Stimulated activated effector memory CD8-positive, alpha-beta T cell treated with anti-CD3 and anti-CD28 coated beads, Interleukin-12 subunit alpha, Interleukin-12 subunit beta, amount 100 ng/mL, for 72 hours (primary cell): ENCODE measurements around the gene ZNG1F.
"Not testable (repeated sequence)": the region's sequence is repeated elsewhere in the genome, so short reads cannot be mapped to it uniquely, and the experiment has no call there.

Experiments
- ATAC-seq: fragments of 150-1000 bp; cut with Tn5 transposase; 2 replicates; pipeline ENCODE4 v1.10.0; 2021
- DNase-seq, 2 donors: peaks; one replicate each; pipeline ENCODE4 v3.0.0; 2021 to 2022; ENCODE audit warnings: low spot score in 2 of 2
- H3K27ac Mint-ChIP-seq: one replicate; pipeline ENCODE4 v1.8.0; 2022; ENCODE audit warnings: mild to moderate bottlenecking, mixed read lengths
- H3K36me3 Mint-ChIP-seq: one replicate; pipeline ENCODE4 v1.8.0; 2022; ENCODE audit warnings: mild to moderate bottlenecking, mixed read lengths
- H3K4me1 Mint-ChIP-seq: one replicate; pipeline ENCODE4 v1.8.0; 2022; ENCODE audit warnings: mixed read lengths
- H3K4me3 Mint-ChIP-seq: one replicate; pipeline ENCODE4 v1.8.0; 2022; ENCODE audit warnings: mild to moderate bottlenecking, mixed read lengths
- H3K9me3 Mint-ChIP-seq: one replicate; pipeline ENCODE4 v1.8.0; 2022; ENCODE audit warnings: mixed read lengths

Gene ZNG1F

DNA sequence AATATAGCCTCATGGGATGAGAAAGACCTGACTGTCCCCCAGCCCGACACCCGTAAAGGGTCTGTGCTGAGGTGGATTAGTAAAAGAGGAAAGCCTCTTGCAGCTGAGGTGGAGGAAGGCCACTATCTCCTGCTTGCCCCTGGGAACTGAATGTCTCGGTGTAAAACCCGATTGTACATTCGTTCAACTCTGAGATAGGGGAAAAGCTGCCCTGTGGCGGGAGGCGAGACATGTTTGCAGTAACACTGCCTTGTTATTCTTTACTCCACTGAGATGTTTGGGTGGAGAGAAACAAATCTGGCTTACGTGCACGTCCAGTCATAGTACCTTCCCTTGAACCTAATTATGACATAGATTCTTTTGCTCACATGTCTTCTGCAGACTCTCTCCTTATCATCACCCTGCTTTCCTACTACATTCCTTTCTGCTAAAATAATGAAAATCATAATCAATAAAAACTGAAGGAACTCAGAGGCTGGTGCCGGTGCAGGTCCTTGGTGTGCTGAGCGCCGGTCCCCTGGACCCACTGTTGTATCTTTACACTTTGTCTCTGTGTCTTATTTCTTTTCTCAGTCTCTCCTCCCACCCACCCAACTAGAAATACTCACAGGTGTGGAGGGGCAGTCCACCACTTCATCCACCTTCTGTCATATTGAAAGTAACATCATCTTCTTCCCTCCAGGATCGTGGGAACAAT lies 83.4 kb downstream of the ZNG1F start:
- not testable (repeated sequence) for H3K27ac Mint-ChIP-seq, ATAC-seq, H3K36me3 Mint-ChIP-seq, H3K4me3 Mint-ChIP-seq, H3K4me1 Mint-ChIP-seq, H3K9me3 Mint-ChIP-seq
- DNase-seq, result peak in 1 of 2 donors; percentile 46

DNA sequence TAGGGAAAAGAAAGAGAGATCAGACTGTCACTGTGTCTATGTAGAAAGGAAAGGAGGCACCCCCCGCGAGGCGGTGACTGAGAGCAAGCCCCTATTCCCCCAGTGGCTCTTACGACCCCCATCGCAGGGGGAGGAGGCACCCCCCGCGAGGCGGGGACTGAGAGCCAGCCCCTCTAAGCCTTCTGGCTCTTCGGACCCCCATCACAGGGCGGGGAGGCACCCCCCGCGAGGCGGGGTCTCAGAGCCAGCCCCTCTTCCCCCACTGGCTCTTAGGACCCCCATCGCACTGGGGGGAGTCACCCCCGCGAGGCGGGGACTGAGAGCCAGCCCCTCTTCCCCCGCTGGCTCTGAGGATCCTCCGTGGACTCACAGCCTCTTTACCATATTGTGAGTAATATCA lies 84.6 kb downstream of the ZNG1F start:
- not testable (repeated sequence) for H3K27ac Mint-ChIP-seq, H3K4me3 Mint-ChIP-seq, H3K9me3 Mint-ChIP-seq, H3K36me3 Mint-ChIP-seq, H3K4me1 Mint-ChIP-seq, ATAC-seq
- peak in 1 of 2 donors; percentile 20 for DNase-seq

DNA sequence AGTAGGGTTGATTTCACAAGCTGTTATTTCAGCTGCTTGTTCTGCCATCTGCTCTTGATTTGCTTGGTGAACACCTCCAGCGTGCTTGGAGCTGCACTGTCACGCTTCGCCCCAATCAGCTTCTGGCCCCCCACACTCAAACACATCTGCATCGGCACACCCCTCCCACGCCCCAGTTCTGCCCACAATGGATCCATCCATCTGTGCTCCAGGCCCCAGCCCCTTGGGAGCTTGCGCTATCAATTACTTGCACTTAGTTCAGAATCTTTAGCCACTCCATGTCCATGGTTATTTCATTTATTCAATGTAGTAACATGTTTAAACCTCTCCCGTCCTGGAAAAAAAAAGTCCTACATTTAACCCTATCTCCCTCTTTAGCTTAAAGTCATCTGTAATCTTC lies 88.6 kb downstream of the ZNG1F start:
- peak in 1 of 2 donors; percentile 46 for DNase-seq
- H3K36me3 Mint-ChIP-seq, ATAC-seq, H3K9me3 Mint-ChIP-seq, H3K27ac Mint-ChIP-seq, H3K4me3 Mint-ChIP-seq, H3K4me1 Mint-ChIP-seq: not testable (repeated sequence)

DNA sequence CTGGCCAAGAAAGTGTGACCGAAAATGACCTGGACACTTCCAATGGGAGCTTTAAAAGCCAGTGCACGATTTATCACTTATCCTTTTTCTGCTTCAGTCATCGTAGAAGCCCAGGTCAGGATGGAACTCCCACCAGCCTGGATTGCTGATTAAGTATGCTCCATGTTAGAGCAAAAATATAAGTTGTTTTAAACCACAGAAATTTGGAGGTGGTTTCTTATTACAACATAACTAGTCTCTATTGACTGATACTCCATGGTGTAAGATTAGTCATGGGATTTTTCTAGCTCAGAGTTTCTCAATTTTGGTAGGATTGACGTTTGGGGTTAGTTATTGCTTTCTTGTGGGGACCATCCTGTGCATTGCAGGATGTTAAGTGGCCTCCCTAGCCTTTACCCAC lies 90.4 kb downstream of the ZNG1F start:
- not testable (repeated sequence) for H3K27ac Mint-ChIP-seq, H3K4me1 Mint-ChIP-seq, H3K9me3 Mint-ChIP-seq, H3K36me3 Mint-ChIP-seq, H3K4me3 Mint-ChIP-seq
- DNase-seq, result peak in 1 of 2 donors; percentile 53
- peak; percentile 73 for ATAC-seq

DNA sequence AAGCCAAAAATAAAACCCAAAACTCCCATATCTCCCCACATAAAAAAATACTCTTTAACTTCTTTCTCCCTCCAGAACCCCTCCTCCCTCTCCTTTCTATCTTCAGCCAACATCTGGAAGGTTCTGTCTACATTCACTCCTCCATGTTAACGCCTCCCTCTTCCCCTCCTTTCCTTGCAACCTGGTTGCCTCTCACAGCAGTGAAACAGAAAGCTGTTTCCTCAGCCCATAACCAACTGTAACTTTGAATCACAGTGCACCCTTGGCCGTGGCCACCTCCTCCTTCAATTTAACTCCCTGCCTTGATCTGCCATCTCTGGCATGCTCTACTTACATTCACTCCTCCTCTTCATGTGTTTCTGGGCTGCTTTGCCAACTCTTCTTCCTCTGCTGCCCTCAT lies 94.1 kb downstream of the ZNG1F start:
- H3K27ac Mint-ChIP-seq, H3K9me3 Mint-ChIP-seq, H3K4me3 Mint-ChIP-seq, H3K36me3 Mint-ChIP-seq, H3K4me1 Mint-ChIP-seq: not testable (repeated sequence)
- peak in 1 of 2 donors; percentile 39 for DNase-seq
- peak; percentile 27 for ATAC-seq

DNA sequence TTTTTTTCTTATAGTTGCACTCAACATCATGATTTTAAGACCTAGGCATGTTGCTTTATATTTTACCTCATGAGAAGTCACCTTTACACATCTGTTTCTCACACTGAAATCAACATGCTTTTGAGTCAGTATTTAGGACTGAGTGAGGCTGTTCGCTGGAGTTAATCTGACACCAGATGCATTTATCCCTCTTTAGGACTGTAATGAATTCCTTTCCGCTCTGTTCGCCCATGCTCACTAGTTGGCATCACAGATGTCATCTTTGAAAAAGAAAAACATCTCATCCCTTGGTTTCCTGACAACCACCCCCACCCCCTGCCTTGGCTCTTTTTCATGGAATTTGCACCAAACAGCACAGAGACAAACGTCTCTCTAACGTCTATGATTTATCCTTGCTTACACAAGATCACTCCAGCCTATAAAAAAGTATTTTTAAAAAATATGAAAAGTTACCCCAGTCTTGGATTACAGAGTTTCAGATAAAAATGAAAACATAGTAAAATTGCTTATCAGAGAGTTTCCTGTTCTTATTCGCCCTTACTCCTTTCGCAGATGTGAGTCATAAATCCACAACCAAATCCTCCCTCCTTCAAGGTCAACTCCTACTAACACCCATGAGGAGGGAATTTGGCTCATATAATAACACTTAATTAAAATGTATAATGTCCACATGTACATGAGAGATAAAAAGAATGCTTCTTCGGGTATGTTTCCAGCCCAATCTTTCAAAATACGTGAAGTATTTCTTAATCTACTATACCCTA lies 94.9 kb downstream of the ZNG1F start:
- not testable (repeated sequence) for ATAC-seq, H3K4me3 Mint-ChIP-seq, H3K27ac Mint-ChIP-seq, DNase-seq, H3K9me3 Mint-ChIP-seq, H3K36me3 Mint-ChIP-seq, H3K4me1 Mint-ChIP-seq

DNA sequence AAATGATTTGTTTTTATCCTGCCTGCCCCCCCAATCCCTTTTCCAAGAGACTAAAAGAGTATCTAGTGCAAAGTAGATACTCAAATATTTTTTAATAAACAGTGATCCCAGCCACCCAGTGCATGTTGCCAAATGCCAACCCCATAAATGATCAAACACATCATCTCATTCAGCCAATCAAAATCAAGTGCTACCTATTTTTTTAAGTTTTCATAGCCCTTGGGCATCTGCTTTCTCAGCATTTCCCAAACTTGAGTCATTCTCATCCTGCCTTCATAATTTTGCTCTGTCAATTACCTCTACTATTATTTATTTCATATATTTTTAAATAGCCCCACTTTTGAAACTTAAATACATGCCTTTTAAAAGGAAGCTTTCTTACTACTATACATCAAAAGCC lies 98.2 kb downstream of the ZNG1F start:
- H3K27ac Mint-ChIP-seq, H3K4me3 Mint-ChIP-seq, DNase-seq, H3K4me1 Mint-ChIP-seq, ATAC-seq, H3K9me3 Mint-ChIP-seq, H3K36me3 Mint-ChIP-seq: not testable (repeated sequence)

DNA sequence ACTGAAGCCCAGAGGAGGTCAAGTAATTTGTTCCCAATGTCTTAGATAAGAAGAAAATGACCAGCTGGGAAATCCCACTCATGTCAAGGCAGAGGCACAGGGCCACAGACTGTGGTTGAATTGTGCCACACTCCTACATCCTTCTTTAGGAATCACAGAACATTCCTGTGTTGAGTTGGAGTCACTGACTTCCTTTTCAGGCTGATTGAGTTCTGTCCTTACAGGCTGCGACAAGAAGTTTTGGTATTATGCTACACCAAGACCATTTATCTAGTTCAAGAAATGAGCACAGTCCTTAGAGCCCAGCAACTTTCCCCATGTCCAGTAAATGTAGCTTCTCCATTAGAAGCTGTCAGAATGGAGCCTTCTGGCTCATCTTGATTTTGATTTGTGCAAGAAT lies 98.7 kb downstream of the ZNG1F start:
- not testable (repeated sequence) for ATAC-seq, H3K4me1 Mint-ChIP-seq, H3K4me3 Mint-ChIP-seq, H3K9me3 Mint-ChIP-seq, H3K27ac Mint-ChIP-seq, H3K36me3 Mint-ChIP-seq, DNase-seq

DNA sequence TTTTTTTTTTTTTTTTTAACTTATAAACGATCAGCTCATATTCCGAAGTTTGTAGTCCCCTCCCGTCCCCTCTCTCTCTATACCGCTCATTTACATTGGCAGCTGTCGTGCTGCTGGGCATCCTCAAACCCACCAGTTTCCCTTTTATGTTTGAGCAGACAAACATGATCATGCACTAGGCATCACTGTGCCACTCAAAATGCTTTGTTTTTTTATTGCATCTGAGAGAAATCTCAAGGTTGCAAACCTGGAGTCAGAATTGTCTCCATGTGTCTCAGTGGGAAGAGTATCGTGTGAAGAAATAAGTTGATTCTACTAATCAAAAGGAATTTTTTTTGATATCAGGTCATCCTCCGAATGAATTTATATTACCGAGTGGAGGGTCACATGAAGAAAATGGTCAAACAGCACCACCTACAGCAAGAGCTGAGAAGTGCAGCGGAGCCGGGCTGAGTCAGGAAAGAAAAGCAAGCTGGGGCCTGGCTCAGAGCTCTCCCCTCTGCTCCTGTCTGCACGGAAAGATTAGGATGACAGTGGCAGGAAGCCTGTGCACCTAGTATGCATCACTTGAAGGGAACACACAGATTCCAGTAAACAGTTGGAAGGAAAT lies 100.6 kb downstream of the ZNG1F start:
- H3K4me3 Mint-ChIP-seq, DNase-seq, H3K4me1 Mint-ChIP-seq, H3K9me3 Mint-ChIP-seq, H3K36me3 Mint-ChIP-seq, H3K27ac Mint-ChIP-seq: not testable (repeated sequence)
- peak; percentile 75 for ATAC-seq

DNA sequence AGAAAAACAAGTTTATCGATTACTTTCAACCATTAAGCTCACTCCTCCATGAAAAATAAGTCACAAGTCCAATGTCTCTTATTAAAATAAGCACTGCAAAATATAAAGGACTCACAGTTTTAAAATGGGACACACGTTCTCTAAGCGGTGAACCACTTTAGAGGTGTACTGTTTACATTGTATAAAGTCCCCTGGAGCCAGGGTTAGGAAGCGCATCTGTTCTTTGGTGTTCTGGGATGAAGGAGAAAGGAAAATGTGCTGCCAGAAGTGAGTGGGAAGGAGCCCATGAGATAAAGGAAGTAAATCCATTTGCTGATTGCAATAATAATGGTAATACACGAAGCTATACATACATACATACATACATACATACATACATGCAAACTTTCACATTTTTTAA lies 101.2 kb downstream of the ZNG1F start:
- ATAC-seq, result not testable (repeated sequence)

DNA sequence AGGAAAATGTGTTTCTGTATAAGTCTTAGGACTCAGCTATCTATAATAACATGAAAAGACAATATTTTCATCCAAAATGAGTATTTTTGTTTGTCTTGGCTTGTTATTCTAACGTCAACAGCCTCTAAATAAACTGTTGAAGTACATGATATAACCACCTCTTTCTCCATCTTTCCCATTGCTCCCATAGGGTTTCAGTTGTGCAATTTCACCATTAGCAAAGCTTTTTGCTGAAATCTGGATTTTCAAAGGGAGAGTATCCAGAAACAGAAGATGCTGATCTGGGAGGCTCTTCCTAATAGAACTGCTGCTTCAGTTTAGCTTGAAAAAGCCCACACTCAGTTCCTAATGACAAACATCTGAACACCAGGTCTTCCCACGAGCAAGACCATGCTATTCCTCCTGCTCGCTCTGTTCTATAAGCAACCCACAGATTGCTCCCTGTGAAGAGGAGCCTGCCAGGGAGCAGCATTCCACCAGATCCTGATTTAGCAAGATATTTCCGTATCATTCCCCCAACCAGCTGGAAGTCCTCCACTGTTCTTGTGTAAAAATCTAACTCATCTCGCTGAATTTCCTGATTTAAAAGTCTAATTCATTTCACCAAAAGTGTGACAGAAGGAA lies 101.8 kb downstream of the ZNG1F start:
- H3K27ac Mint-ChIP-seq, result not testable (repeated sequence)

More for the DNA sequence above, 101.2 kb downstream of the ZNG1F start:
- H3K27ac Mint-ChIP-seq, H3K36me3 Mint-ChIP-seq, DNase-seq, H3K9me3 Mint-ChIP-seq, H3K4me1 Mint-ChIP-seq, H3K4me3 Mint-ChIP-seq: not testable (repeated sequence)

DNA sequence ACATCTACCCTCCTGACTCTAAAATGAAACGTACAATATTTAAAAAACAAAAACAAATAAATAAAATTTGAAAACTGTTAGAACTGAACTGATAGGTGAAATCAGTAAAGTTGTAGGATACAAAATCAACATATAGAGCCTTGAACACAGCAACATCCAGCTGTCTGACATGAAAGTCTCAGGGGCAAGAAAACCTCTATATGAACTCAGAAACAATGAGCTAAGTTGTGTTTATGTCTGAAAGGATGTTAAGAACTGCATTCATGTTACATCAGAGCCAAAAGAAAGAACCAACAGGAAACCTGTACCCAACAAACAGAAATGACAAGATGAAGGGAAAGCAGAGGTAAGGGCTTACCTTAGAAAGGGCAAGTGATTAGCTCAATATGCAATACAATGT lies 102.4 kb downstream of the ZNG1F start:
- not testable (repeated sequence) for DNase-seq, H3K36me3 Mint-ChIP-seq, H3K27ac Mint-ChIP-seq, ATAC-seq, H3K4me1 Mint-ChIP-seq, H3K4me3 Mint-ChIP-seq, H3K9me3 Mint-ChIP-seq

More for the DNA sequence above, 101.8 kb downstream of the ZNG1F start:
- not testable (repeated sequence) for ATAC-seq, H3K4me3 Mint-ChIP-seq, H3K36me3 Mint-ChIP-seq, H3K9me3 Mint-ChIP-seq, H3K4me1 Mint-ChIP-seq
- peak in 1 of 2 donors; percentile 43 for DNase-seq

DNA sequence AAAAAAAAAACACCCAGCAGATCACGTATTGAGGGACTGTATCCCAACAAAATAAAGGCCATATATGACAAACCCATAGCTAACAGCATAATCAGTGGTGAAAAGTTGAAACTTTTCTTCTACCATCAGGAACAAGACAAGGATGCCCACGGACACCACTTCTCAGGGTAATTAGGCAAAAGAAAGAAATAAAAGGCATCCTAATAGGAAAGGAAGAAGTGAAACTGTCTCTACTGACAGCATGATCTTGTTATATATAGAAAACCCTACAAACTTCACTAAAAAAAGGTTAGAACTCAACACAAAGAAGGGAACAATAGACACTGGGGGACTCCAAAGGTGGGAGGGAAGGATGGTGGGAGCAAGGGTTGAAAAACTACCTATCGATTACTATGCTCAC lies 102.9 kb downstream of the ZNG1F start:
- not testable (repeated sequence) for H3K4me3 Mint-ChIP-seq, H3K9me3 Mint-ChIP-seq, H3K27ac Mint-ChIP-seq, ATAC-seq, H3K36me3 Mint-ChIP-seq, H3K4me1 Mint-ChIP-seq
- peak in 1 of 2 donors; percentile 12 for DNase-seq

DNA sequence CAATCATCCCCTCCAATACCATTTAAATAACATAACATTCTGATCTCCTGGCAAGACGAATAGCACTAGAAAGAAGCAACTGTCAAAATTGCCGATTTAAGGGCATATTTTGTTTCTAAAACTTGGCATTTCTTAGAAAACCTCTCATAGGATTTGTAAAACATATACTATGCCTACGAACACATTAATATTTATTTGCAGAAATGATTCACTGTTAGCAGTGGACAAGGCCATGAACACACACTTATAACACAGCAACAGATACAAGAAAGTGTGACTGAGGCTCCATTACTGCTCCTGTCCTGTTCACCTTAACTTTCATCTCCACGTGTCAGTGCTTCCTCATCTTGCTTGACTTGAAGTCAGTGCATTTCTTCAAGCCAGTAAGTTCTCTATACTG lies 106.8 kb downstream of the ZNG1F start:
- H3K4me1 Mint-ChIP-seq, H3K27ac Mint-ChIP-seq, ATAC-seq, H3K36me3 Mint-ChIP-seq, H3K9me3 Mint-ChIP-seq, DNase-seq, H3K4me3 Mint-ChIP-seq: not testable (repeated sequence)
